Measurements from ENCODE around the gene TIAL1.

Gene TIAL1

DNA sequence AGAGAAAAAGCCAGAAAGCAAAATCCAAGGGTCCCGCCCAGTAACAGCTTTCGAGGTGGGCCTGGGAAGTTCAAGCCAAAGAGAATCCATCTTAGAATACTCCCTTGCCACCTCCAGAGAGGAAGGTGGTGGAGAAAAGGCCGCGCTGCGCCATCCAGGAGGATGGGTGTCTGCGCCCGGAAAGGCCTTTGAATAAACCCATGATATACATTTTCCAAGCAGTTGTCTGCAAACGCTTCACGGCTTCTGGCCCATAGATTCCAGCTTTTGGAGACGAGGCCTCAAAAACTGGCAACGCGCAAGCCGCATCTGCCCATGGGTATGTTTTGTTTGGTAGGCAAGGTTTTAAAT is 72.1 kb downstream of the TIAL1 start:
- TF ChIP-seq CEBPB (IDR thresholded peaks at IDR 0.05) (no peak), YY1 (IDR thresholded peaks at IDR 0.05; ENCODE audit: low read depth) (no peak), NFIC (IDR thresholded peaks at IDR 0.05) (no peak), FOXM1 (IDR thresholded peaks at IDR 0.05; ENCODE audit: borderline replicate concordance, low read depth) (no peak), CREB1 (IDR thresholded peaks at IDR 0.05; ENCODE audit: low read depth) (no peak), TAF1 (IDR thresholded peaks at IDR 0.05; ENCODE audit: low read depth) (no peak), ZBTB7A (IDR thresholded peaks at IDR 0.05; ENCODE audit: low read depth) (no peak), EP300 (IDR thresholded peaks at IDR 0.05; ENCODE audit: borderline replicate concordance) (no peak), RAD21 (IDR thresholded peaks at IDR 0.05; ENCODE audit: low read depth) (no peak), EGR1 (IDR thresholded peaks at IDR 0.05) (no peak), TEAD4 (IDR thresholded peaks at IDR 0.05) (no peak), TCF12 (IDR thresholded peaks at IDR 0.05; ENCODE audit: low read depth) (no peak)
- TF ChIP-seq, protein P1, sequence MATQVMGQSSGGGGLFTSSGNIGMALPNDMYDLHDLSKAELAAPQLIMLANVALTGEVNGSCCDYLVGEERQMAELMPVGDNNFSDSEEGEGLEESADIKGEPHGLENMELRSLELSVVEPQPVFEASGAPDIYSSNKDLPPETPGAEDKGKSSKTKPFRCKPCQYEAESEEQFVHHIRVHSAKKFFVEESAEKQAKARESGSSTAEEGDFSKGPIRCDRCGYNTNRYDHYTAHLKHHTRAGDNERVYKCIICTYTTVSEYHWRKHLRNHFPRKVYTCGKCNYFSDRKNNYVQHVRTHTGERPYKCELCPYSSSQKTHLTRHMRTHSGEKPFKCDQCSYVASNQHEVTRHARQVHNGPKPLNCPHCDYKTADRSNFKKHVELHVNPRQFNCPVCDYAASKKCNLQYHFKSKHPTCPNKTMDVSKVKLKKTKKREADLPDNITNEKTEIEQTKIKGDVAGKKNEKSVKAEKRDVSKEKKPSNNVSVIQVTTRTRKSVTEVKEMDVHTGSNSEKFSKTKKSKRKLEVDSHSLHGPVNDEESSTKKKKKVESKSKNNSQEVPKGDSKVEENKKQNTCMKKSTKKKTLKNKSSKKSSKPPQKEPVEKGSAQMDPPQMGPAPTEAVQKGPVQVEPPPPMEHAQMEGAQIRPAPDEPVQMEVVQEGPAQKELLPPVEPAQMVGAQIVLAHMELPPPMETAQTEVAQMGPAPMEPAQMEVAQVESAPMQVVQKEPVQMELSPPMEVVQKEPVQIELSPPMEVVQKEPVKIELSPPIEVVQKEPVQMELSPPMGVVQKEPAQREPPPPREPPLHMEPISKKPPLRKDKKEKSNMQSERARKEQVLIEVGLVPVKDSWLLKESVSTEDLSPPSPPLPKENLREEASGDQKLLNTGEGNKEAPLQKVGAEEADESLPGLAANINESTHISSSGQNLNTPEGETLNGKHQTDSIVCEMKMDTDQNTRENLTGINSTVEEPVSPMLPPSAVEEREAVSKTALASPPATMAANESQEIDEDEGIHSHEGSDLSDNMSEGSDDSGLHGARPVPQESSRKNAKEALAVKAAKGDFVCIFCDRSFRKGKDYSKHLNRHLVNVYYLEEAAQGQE (IDR thresholded peaks at IDR 0.05; ENCODE audit: low read depth) = no peak
- TF ChIP-seq, protein P2, sequence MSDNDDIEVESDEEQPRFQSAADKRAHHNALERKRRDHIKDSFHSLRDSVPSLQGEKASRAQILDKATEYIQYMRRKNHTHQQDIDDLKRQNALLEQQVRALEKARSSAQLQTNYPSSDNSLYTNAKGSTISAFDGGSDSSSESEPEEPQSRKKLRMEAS (IDR thresholded peaks at IDR 0.05) = no peak
- TF ChIP-seq, protein P3, sequence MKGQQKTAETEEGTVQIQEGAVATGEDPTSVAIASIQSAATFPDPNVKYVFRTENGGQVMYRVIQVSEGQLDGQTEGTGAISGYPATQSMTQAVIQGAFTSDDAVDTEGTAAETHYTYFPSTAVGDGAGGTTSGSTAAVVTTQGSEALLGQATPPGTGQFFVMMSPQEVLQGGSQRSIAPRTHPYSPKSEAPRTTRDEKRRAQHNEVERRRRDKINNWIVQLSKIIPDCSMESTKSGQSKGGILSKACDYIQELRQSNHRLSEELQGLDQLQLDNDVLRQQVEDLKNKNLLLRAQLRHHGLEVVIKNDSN (IDR thresholded peaks at IDR 0.05) = no peak

DNA sequence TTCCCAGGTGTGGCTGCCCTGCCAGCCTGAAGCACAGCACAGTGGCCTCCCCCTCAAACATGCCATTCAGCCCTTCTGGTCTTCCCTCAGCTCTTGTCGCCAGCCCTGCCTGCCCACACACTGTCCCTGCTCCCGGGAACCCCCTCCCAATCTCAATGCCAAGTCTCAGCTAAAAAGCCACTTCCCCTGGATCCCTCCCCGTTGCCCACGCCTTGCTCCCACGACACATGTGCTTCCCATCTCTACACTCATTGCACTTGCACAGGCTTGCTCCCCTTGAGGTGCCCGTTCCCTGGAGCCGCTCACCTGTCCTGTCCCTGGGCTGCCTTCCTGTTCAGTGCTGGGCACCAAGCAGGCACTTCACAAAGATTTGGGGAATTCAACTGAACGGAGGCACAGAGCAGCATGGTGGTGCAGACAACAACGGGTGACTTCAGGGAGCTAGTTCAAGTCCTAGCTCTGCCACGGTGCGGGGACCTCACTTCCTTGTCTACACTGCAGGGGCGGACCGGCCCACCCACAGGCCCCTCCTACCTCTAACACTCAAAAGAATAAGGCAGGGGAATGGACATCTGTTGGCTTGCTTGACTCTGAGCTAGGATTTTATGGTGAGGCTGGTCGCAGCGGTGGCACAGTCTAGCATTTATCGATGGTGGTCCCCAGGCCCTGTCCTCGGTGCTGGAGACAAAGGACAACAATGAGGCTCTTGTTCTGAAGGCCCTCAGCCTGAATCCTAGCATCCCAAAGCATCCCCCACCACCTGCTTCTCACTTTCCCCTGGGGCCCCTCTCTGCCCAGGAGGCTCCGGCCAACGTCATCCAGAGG is 72.7 kb downstream of the TIAL1 start:
- no peak for TF ChIP-seq RAD21 (IDR thresholded peaks at IDR 0.05; ENCODE audit: low read depth)
- TF ChIP-seq, protein P1 (IDR thresholded peaks at IDR 0.05; ENCODE audit: low read depth) = peak; percentile 60

Data from Ishikawa (cell line).